ENCODE data around the gene BRIP1.
"Not testable (repeated sequence)": the region's sequence is repeated elsewhere in the genome, so short reads cannot be mapped to it uniquely, and the experiment has no call there.

Gene BRIP1

DNA sequence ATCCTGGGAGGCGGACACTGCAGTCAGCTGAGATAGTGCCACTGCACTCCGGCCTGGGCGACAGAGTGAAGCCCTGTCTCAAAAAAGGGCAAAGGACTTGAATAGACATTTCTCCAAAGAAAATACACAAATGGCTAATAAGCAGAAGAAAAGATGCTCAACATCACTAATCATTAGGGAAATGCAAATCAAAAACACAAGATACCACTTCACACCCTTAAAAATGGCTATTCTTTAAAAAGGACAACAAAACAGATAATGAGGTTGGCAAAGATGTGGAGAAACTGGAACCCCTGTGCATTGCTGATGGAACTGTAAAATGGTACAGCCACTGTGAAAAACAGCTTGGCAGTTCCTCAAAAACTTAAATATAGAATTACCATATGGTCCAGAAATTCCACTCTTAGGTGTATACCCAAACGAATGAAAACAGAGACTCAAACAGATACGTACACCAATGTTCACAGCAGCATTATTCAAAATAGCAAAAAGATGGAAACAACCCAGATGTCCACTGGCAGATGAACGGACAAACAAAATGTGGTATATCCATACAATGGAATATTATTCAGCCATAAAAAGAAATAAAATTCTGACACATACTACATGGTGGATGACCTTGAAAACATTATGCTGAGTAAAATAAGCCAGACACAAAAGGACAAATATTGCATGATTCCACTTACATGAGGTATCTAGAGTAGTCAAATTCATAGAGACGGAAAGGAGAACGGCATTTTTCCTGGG is 35.5 kb downstream of the BRIP1 start:
- DNase-seq (ENCODE audit: low read depth), result no peak

DNA sequence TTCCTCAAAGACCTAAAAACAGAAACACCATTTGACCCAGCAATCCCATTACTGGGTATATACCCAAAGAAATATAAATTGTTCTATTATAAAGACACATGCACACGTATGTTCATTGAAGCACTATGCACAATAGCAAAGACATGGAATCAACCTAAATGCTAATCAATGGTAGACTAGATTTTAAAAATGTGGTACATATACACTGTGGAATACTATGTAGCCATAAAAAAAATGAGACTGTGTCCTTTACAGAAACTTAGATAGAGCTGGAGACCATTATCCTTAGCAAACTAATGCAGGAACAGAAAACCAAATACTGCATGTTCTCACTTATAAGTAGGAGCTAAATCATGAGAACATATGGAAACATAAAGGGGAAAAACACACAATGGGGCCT is 36.5 kb downstream of the BRIP1 start:
- not testable (repeated sequence) for DNase-seq (ENCODE audit: low read depth)

DNA sequence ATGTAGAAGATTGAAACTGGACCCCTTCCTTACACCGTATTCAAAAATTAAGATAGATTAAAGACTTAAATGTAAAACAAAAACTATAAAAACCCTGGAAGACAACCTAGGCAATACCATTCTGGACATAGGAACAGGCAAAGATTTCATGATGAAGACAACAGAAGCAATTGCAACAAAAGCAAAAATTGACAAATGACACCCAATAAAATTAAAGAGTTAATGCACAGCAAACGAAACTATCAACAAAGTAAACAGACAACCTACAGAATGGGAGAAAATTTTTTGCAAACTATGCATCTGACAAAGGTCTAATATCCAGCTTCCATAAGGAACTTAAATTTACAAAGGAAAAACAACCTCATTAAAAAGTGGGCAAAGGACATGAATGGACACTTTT is 37.1 kb downstream of the BRIP1 start:
- not testable (repeated sequence) for DNase-seq (ENCODE audit: low read depth)

DNA sequence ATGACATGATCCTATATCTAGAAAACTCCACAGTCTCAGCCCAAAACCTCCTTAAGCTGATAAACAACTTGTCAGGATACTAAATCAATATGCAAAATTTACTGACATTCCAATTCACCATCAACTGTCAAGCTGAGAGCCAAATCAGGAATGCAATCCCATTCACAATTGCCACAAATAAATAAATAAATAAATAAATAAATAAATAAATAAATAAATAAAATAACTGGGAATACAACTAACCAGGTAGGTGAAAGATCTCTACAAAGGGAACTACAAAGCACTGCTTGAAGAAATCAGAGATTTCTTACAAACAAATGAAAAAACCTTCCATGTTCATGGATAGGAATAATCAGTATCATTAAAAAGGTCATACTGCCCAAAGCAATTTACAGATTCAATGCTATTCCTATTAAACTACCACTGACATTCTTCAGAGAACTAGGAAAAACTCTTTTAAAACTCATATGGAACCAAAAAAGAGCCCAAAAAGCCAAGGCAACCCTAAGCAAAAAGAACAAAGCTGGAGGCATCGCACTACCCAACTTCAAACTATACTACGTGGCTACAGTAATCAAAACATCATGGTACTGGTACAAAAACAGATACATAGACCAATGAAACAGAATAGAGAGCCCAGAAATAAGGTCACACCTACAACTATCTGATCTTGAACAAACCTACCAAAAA is 37.7 kb downstream of the BRIP1 start:
- no peak for DNase-seq (ENCODE audit: low read depth)

DNA sequence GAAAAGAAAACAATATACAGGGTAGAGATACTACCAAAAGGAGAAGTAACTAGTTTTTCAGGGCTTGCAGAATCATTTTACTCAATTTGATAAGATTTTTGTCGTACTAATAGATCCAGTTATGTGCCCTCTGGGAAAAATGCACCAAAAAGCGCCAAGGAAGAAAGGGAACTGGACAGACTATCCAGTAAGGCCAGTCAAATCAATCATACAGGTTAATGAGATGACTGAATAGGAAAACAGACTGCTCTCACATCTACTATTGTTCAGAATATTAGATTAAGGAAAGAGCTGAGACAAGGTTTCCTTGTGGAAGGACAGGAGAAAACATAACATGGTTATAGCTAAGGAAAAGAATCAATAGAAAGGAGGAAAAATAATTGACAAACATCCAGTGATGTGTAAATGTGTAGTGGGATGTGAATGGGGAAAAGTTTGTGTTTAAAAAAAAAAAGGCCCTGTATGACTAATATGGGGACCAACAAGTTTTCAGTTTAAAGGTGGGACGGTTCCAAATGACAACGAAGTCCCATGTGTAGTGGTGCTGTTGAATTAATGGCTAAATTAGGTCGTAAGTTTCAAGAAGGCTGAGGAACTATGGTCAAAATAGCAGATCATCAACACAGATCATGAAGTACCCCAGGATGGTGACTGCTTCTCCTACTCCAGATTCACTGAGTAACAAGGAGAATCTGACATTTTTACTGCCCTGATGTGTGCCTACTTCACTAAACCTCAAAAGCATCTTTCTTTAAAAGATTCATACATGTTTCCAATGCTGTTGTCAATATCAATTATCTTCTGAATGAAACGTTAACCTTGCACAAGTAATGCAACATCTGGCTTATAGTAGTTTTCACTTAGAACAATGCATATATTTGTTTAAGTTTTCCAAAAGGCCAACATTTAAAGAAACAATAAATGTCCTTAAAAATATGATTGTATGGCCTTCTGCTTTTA is 40.7 kb downstream of the BRIP1 start:
- no peak for DNase-seq (ENCODE audit: low read depth)

DNA sequence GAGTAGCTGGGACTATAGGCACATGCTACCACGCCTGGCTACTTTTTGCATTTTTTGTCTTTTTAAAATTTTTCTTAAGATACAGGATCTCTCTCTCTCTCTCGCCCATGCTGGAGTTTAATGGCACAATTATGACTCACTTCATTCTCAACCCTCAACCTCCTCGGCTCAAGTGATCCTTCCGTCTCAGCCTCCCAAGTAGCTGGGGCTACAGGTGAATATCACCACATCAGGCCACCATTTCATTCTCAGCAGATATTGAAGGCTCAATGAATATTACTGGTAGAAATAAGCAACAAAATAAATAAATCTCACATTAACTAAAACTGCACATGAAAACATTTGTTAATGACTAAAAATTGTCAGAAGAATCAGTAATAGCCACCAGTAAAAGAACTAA is 41.7 kb downstream of the BRIP1 start:
- no peak for DNase-seq (ENCODE audit: low read depth)

DNA sequence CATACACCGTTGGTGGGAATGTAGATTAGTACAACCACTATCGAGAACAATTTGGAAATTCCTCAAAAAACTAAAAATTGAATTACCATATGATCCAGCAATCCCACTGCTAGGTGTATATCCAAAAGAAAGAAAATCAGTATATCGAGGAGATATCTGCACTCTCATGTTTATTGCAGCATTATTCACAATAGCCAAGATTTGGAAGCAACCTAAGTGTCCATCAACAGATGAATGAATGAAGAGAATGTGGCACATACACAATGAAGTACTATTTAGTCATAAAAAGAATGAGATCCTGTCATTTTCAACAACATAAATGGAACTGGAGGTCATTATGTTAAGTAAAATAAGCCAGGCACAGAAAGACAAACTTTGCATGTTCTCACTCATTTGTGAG is 44.1 kb downstream of the BRIP1 start:
- not testable (repeated sequence) for DNase-seq (ENCODE audit: low read depth)

DNA sequence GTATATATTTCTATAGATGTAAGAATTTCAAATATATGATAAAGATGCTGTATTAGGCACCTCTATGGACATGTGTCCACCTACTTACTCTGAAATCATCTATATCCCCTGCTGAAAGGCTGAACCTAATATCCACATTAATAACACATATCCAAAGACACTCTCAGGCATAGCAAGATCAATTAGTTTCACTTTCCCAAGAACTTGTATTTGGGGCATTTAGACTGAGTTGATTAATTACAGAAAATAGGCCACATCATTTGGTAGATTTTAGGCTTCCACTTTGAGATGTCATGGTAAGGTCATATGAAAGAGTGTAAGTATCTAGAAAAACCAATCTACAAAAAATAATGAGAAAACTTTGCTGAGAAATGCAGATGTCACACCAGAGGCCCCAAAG is 45.1 kb downstream of the BRIP1 start:
- no peak for DNase-seq (ENCODE audit: low read depth)

DNA sequence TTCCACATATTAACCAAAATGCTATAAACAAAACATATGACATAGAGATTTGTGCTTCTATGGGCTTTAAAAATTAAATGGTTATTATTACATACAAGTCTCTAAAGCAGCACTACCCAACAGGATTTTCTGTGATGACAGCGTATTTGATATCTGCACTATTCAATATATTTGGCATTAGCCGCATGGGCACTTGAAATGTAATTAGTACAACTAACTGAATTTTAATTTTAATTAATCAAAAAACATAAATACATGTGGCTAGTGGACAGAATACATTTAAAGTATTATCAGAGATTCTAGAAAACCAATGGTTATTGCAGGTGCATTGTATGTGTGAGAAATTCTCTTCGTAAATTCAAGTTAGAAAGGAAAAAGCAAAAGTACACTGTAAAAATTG is 45.9 kb downstream of the BRIP1 start:
- DNase-seq (ENCODE audit: low read depth), result no peak

DNA sequence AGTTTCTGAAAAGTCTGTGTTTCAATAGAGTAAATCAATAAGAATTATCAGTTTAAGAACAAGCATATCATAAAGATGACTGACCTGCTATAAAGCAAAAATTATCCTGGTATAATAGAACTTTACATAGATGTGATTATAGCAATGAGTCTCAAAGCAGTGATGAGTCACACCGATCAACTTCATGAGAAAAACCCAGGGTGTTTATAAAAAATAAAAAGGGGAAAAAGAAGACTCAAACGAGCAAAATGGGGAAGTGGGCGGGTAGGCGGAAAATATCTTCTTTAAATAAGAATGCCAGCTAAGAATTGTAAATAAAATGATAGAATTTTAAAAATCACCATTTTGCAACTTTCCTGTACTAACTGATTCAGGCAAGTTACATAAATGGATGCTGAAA is 46.8 kb downstream of the BRIP1 start:
- no peak for DNase-seq (ENCODE audit: low read depth)

DNA sequence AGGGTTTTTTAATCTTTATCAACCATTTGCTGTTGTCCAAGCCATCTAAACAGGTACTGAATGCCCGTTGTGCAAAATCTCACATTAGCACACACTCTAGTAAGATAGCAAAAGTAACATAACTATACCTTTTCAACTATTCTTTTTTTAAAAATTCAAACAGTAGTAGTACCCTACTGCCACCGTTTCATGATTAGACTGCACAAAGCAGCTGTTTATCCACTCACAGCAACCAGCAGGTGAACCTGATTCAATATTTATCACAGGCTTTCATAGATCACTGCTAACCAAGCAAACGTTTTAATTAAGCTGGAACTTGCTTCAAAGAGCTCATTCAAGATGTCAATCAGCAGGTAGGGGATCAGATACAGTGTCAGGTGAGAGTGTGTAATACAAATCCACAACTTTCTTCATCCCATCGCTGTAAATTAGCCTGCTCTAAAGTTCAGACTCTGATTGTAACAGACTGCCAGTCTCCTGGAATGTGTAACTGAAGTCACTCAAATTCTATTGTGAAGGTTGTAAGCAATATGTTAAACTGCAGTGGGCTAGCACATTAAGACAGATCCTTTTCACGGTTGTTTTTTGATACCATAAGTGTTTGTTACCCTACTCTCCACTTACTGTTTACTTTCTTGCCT is 47.3 kb downstream of the BRIP1 start:
- no peak for DNase-seq (ENCODE audit: low read depth)

DNA sequence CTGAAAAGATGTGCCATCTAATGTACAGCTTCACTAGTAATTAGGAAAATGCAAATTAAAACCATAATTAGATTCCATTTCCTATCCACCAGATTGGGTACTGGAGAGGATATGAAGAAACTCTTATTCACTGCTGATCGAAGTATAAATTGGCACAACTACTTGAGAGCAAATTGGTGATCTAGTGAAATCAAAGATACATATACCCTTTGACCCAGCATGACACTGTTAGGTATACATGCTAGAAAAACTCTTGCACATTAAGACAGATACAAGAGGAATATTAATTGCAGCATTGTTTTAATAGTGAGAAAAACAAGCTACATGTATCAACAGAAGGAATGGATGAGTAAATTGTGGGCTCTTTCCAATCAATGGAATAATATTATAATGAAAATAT is 48.8 kb downstream of the BRIP1 start:
- no peak for DNase-seq (ENCODE audit: low read depth)

DNA sequence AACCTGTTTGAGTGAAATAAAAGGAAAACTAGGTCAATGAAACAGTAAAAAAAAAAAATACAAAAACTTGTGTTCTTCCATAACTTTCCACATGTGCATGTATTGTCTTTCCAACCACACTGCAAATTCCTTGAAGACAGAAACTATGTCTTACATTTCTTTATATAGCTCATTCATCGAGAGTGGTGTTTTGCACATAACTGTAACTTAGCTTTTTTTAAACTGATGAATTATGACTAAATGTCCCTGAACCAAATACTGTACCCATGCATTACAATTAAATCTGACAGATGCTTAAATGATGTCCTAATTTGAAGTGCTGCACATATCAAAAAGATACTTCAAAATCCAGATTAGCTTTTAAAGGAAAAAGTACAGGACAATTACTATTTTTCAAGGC is 50.1 kb downstream of the BRIP1 start:
- no peak for DNase-seq (ENCODE audit: low read depth)

DNA sequence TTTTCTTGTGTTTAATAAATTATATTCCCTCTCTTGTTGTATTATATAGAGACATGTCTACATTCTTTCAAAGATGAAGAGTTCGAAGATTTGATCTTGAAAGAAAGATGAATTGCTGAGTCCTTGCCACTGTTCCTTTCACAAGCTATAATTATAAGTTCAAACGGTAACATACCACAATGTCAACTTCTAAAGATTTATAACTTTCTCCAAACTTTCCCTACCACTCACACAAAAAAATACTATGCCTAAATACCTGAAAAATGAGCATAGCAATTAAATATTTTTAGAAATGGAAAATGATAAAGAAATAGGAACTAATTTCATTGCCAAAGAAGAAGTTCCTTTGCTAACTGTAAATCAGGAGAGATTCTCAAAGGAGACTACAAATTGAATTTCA is 50.6 kb downstream of the BRIP1 start:
- no peak for DNase-seq (ENCODE audit: low read depth)

DNA sequence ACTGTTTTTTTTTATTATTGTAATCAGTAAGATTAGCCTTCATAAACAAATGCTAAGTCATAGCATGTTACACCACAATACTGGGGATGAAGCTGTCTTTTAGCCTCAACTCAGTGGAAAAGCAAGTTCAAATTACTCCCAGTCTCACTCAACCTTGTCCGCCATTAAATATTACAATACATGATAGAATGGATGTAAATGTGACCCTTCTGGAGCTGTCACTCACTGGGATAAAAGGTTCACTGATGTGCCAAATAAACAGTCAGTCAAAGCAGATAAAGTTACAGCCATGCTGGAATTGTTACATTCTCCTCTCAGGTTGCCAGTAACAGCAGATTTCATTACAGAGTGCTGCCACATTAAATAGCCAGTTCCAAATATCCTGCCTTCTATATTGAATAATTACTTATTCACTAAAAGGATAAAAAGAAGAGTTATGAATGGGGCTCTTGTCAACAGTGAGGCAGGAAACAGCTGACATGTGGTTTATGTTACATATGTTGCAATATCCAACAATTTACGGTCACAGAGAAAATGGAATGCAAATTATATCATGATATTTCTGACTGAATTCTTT is 53.4 kb downstream of the BRIP1 start:
- DNase-seq (ENCODE audit: low read depth), result no peak

DNA sequence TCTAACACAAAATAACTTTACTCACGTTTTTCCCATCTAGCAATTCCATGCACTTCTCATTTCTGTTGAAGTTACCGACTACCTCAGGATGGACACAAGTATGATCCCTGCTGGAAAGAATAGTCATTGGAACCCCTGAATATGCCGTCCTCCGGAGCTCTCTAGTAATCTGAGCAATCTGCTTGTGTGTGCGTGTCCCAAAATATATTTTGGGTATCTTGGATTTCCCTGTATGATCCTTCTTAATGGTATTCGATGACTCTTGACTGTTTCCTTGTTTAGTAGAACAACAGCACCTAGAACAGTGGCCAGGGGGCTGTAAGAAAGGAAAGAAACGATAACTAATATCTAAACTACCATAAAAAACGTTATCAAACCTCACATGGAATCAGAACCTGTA is 54.9 kb downstream of the BRIP1 start:
- DNase-seq (ENCODE audit: low read depth), result no peak

DNA sequence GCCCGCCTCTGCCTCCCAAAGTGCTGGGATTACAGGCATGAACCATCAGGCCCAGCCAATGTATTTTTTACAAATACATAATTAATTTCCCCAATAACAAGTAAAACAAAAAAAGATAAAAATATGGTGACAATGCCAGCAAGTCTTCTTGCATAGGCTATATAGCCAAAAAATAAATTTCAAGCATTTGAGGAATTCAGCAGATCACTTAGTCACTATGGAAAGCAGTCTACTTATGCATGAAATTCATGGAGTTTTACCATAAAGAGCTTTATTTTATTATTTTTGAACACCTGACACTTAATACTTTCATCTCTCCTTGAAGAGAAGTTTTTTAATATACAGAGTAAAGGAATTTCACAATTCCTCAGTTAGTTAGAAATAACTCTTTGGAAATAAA is 56.4 kb downstream of the BRIP1 start:
- no peak for DNase-seq (ENCODE audit: low read depth)

DNA sequence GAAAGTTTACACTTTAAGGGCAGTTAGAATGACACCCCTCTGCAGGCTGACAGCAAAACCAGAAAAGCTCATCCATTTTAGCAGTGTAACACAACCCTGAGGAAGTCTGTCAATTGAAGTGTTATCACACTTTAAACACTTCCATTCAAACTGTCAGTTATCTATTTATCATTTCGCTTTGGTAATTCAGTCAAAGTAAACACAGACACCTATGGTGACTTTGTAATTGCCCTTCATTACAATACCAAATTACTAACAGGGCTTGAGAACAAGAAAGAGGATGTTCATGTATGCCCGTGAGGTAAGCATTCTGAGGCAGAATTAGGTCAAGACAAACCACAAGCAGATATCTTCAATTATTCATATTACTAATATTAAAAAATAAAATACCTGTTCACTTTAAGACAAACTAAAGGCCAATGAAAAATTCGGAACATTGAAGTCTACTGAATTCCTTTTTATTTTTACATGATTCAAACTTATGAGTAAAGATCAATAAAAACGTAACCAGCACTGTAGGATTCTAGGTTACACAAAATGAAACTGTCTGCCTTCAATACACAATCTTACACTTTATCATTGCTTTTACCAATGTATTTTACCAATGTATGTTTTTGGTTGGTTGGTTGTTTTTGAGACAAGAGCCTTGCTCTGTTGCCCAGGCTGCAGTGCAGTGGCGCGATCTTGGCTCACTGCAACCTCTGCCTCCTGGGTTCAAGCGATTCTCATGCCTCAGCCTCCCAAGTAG is 57.1 kb downstream of the BRIP1 start:
- no peak for DNase-seq (ENCODE audit: low read depth)

DNA sequence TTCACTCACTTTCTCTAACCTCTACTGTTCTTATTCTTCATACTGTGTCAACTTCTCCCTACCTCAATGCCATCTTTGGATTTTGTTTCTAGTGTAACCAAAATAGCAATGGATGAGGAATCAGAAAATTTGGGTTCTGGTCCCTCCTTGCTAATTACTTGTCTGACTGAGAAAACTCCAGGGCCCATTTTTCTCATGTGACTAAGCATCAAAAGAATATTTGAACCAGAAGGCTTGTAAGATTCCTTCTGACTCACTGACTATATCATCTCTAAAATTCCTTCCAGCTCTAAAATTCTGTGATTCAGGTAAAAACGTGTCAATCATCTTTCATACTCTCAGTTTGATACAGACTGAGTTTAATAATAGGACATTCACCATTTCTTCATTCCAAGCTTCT is 57.9 kb downstream of the BRIP1 start:
- DNase-seq (ENCODE audit: low read depth), result no peak

DNA sequence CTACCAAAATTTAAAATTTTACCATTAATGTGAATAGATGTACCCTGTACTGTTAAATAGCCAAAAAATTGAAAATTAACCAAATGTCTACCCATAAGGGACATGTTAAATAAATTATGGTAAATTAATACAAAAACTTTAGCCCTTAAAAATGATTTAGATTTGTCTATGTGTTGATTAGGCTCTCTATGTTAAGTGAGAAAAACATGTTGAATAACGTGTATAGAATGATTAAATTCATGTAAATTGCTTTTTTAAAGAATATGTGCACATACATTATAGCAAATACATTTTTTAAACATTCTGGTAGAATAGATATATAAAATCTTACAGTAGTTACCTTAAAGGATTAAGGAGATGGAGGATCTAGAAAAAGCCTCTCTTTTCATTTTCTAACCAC is 59.5 kb downstream of the BRIP1 start:
- no peak for DNase-seq (ENCODE audit: low read depth)

DNA sequence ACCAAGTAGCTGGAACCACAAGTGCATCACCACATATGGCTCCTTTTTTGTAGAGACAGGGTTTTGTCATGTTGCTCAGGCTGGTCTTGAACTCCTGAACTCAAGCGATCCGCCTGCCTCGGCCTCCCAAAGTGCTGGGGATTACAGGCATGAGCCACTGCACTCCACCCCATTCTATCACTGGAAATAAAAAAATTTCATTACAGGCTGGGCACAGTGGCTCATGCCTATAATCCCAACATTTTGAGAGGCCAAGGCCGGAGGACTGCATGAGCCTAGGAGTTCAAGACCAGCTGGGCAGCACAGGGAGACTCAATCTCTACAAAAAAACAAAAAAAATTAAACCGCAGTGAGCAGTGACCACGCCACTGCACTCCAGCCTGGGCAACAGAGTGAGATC is 60.1 kb downstream of the BRIP1 start:
- DNase-seq (ENCODE audit: low read depth), result no peak
